WI38 (cell line): ENCODE results near the gene FGF8.

Experiments
- H3K4me3 ChIP-seq: 2 replicates; pipeline ENCODE4 v1.5.1; 2011; ENCODE audit warnings: low read depth, mild to moderate bottlenecking, control low read depth, low read length
- TF ChIP-seq, protein P1 (sequence below): IDR thresholded peaks from 2 replicates; pipeline ENCODE4 v1.5.1; 2012; ENCODE audit warnings: low read depth, mild to moderate bottlenecking, control low read depth, low read length

Gene FGF8

DNA sequence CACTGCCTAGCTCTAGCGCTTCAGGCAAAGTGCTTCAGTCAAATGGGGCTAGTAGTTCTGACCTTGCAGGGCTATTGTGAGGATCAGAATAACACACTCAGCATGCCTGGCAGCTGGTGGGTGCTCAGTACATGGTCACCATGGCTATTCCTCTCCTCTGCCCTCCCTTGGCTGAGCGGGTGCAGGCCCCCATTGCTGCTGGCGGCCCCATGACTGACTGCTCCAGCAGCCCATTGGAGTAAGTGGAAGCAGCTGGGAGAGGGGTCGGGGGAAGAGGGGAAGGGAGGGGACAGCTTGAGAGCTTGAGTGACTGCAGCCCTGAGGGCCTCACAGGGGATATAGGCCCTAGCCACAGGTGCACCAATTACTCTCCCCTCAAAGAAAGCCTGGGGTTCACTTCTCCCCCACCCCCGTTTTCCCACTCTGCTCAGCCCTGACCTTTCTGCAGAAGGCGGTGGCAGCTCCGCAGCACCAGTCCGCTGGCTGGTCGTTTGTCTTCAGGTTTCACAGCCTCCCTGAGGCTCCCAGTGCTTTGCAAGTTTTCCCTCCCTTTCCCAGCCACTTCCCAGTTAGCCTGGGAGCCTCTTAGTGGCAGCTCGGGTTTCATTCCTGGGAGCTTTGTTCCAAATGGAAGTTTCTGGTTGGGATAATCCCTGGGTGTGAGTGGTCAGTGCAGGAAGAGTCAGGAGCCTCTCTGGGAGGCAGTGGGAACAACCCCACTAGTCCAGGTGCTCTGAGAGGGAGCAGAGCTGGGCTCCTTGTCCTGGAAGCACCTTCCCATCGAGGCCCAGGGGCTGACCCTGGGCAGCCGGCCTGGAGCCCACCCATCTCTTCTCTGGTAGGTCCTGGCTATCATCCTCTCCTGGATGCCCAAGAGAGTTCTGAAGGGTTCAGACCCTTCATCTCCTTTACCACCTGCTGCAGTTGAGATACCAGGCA is 16.3 kb downstream of the FGF8 start:
- TF ChIP-seq, protein P1, sequence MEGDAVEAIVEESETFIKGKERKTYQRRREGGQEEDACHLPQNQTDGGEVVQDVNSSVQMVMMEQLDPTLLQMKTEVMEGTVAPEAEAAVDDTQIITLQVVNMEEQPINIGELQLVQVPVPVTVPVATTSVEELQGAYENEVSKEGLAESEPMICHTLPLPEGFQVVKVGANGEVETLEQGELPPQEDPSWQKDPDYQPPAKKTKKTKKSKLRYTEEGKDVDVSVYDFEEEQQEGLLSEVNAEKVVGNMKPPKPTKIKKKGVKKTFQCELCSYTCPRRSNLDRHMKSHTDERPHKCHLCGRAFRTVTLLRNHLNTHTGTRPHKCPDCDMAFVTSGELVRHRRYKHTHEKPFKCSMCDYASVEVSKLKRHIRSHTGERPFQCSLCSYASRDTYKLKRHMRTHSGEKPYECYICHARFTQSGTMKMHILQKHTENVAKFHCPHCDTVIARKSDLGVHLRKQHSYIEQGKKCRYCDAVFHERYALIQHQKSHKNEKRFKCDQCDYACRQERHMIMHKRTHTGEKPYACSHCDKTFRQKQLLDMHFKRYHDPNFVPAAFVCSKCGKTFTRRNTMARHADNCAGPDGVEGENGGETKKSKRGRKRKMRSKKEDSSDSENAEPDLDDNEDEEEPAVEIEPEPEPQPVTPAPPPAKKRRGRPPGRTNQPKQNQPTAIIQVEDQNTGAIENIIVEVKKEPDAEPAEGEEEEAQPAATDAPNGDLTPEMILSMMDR: no peak
- no peak overlapping the region for H3K4me3 ChIP-seq

DNA sequence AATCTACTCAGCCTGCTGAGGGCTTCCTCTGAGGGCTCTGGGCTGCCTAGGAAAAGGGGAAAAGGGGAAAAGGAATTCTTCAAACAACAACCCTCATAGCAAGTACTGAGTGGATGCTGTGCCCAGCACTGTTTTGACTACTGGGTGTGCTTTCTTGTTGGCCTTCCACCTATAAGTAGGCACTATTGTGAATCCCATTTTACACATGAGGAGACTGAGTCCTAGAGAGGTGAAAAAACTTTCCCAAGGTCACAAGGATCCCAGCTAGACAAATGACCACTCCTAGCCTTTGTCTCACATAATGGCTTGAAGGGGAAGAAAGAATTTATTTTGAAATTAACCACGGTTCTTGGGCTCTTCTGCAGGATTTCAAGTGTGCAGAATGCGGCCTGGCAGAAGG is 17.1 kb downstream of the FGF8 start:
- no peak overlapping the region for H3K4me3 ChIP-seq
- TF ChIP-seq, protein P1: no peak

DNA sequence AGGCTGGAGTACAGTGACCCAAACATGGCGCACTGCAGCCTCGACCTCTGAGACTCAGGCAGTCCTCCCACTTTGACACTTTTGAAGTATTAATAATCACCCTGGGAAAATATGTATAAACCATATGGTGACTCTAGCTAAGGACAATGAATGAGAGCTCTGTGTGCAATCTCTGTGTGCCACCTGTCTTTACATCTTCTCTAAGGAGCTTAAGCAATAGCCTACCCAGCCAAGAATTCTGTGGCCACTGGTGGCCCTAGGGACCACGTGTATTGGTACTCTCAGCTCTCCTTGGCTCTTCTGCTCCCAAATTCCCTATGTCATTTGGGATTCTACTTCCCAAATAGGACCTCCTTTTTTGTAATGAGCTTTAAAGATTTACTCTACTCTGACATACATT is 23.7 kb downstream of the FGF8 start:
- TF ChIP-seq, protein P1: no peak

DNA sequence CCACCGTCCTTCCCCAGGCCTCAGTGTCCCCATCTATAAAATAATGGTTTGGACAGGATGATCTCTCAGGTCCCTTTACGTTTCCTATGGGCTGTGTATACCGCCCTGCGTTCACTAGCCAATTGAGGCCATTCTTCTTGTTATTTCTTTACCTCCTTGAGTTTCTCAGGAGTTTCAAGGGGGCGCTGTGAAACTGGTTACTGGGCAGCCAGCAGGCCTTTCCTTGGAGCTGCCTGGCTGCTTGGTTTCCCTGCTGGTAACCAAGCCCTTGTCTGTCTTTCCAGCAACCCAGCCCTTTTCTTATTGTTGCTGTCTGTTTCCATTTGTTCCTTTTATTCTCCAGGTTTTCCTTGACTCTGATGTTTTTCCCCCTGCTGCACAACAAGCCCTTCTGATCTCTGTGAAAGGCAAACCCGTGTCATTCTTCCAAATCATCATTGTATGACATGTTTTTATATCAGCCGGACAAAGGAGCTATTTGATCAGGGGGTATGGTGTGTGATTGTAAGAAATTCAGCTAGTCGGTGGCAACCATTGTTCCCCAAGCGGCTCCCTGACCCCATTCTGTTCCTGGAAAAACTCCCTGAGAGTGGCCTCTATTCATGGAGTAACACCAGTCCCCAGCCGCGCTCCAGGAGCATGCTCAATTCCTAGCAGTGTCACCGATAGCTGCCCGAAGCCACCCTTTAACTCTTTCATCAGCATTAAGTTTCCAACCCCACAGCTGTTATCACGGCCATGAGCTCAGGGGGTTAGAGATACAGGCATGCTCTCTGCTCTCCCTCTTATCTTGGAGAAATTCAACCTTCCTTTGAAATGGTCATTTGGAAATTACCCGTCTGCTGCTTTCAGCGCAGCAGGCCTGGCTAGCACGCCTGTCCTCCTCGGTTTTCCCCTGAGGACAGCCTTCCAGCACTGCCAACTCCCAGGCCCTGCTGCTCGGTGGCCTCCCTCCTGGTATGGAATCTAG is 26.6 kb downstream of the FGF8 start:
- no peak overlapping the region for H3K4me3 ChIP-seq
- TF ChIP-seq, protein P1: no peak

More for the DNA sequence above, 23.7 kb downstream of the FGF8 start:
- no peak overlapping the region for H3K4me3 ChIP-seq

DNA sequence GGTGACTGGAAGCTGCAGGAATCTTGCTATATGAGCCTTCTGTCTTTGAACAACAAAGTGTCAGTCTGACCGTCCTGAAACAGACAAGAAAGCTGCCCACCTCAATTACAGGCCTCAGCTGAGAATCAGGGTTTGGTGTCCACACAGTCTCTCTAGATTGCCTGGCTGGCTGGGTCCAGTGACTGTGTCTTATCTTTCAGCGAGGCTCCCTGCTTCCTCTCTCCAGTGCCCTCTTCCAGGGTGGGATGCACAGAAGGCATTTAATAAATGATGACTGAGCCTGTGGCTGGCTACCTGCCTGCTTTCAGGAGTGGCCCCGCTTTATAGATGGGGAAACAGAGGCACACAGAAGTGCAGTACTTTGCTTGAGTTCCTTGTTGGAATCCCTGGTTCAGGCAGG is 27.4 kb downstream of the FGF8 start:
- TF ChIP-seq, protein P1: no peak
- H3K4me3 ChIP-seq: no peak overlapping the region

DNA sequence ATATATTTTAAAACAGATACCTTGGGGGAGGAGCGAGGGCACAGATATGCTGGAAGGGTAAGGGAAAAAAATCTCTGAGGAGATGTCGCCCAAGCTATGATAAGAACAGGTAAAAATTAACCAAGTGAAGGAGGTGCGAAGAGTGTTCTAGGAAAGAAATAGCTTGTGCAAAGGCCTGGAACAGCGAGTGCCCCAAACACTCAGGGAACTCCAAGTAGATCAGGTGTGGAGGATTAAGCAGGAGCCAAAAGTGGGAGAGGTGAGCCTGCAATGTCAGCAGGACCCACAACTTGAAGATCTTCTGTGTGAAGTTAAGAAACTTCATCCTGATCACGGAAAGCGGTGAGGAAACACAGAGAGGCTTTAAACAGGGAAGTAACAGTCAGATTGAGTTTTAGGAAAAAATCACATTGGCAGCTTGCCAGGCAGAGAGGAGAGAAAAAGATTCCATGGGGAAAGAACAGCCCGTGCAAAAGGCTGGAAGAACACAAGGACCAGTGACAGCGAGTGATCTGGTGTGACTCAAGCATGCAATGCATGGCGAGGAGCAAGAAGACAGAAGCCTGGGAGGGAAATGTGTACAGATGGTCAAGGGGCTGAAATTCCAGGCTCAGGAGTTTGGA is 30.7 kb downstream of the FGF8 start:
- TF ChIP-seq, protein P1: no peak

More for the DNA sequence above, 30.7 kb downstream of the FGF8 start:
- no peak overlapping the region for H3K4me3 ChIP-seq
